IMR-90 (cell line): ENCODE data around the gene BCS1L.

ENCODE experiments used
- CEBPB ChIP-seq: IDR thresholded peaks from 2 replicates; pipeline ENCODE4 v1.6.1; 2012; ENCODE audit warnings: low read depth, low read length, improper control_type of control experiment
- FOS ChIP-seq: fragments of 150-350 bp; IDR thresholded peaks from 2 replicates; pipeline ENCODE4 v1.6.1; 2016; ENCODE audit warnings: low read depth, low read length
- MAFK ChIP-seq: IDR thresholded peaks from 2 replicates; pipeline ENCODE4 v1.6.1; 2012; ENCODE audit warnings: low read depth, low read length, improper control_type of control experiment
- MAZ ChIP-seq: IDR thresholded peaks from 2 replicates; pipeline ENCODE4 v1.6.1; 2012; ENCODE audit warnings: low read depth, mild to moderate bottlenecking, low read length, improper control_type of control experiment, moderate library complexity, borderline replicate concordance
- NFE2L2 ChIP-seq: fragments of 150-350 bp; IDR thresholded peaks from 2 replicates; pipeline ENCODE4 v1.6.1; 2016; ENCODE audit warnings: low read depth, mild to moderate bottlenecking, low read length
- POLR2A ChIP-seq: IDR thresholded peaks from 2 replicates; pipeline ENCODE4 v1.6.1; 2012; ENCODE audit warnings: mild to moderate bottlenecking, low read depth, low read length
- RCOR1 ChIP-seq: IDR thresholded peaks from 2 replicates; pipeline ENCODE4 v1.6.1; 2012; ENCODE audit warnings: mild to moderate bottlenecking, low read length, improper control_type of control experiment; ENCODE audit not compliant: insufficient replicate concordance
- RFX5 ChIP-seq: IDR thresholded peaks from 2 replicates; pipeline ENCODE4 v1.8.0; 2012; ENCODE audit warnings: low read depth, mild to moderate bottlenecking, low read length, moderate library complexity
- SMC3 ChIP-seq: fragments of 150-350 bp; IDR thresholded peaks from 2 replicates; pipeline ENCODE4 v1.6.1; 2016; ENCODE audit warnings: low read depth, mild to moderate bottlenecking, antibody characterized with exemption, low read length, moderate library complexity
- TF ChIP-seq, protein P1 (sequence below): conservative IDR thresholded peaks from 2 replicates; pipeline ENCODE4 v1.5.1; 2012; ENCODE audit warnings: mild to moderate bottlenecking, low read depth, low read length, improper control_type of control experiment
- TF ChIP-seq, protein P2 (sequence below): fragments of 150-350 bp; IDR thresholded peaks from 2 replicates; pipeline ENCODE4 v1.6.1; 2017; ENCODE audit warnings: mild to moderate bottlenecking, antibody characterized with exemption, low read length, low read depth

DNA sequence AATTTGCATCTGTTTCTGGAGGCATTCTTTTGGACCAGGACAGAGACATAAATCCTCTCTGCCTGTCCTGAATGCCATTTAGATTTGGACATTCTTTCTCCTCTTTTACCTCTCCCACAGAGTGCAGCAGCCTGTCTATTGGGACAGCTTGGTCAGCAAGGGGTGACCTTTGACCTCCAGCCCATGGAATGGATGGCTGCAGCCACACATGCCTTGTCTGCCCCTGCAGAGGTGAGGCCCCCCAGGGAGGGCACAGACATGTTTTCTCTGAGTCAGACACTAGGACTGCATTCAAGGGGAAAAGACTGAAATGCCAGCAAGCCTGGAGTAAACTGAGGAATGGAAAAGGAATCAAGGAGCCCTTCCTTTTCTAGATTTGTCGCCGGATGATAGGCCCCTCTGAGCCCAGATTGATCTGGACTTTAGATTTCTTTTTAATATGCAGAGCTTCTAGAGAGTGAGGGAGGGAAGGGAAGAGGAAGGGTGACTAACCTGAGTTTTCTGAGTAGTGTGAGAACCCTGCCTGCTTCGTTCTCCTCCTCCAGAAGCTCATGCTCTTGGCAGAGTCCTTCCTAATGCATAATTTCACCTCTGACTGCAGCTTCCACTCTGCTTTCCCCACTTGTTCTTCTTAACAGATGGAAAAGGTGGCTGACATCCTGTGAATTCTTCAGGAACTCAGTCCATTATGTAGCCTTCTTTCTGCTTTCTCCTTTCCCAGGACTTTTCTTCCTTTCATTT lies 35.1 kb downstream of the BCS1L start:
- TF ChIP-seq MAZ = no peak
- TF ChIP-seq MAFK = no peak
- no peak for TF ChIP-seq RFX5
- no peak for TF ChIP-seq SMC3
- TF ChIP-seq POLR2A = no peak
- no peak for TF ChIP-seq CEBPB
- TF ChIP-seq, protein P1, sequence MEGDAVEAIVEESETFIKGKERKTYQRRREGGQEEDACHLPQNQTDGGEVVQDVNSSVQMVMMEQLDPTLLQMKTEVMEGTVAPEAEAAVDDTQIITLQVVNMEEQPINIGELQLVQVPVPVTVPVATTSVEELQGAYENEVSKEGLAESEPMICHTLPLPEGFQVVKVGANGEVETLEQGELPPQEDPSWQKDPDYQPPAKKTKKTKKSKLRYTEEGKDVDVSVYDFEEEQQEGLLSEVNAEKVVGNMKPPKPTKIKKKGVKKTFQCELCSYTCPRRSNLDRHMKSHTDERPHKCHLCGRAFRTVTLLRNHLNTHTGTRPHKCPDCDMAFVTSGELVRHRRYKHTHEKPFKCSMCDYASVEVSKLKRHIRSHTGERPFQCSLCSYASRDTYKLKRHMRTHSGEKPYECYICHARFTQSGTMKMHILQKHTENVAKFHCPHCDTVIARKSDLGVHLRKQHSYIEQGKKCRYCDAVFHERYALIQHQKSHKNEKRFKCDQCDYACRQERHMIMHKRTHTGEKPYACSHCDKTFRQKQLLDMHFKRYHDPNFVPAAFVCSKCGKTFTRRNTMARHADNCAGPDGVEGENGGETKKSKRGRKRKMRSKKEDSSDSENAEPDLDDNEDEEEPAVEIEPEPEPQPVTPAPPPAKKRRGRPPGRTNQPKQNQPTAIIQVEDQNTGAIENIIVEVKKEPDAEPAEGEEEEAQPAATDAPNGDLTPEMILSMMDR = no peak
- TF ChIP-seq, protein P2, sequence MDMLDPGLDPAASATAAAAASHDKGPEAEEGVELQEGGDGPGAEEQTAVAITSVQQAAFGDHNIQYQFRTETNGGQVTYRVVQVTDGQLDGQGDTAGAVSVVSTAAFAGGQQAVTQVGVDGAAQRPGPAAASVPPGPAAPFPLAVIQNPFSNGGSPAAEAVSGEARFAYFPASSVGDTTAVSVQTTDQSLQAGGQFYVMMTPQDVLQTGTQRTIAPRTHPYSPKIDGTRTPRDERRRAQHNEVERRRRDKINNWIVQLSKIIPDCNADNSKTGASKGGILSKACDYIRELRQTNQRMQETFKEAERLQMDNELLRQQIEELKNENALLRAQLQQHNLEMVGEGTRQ = no peak
- TF ChIP-seq NFE2L2 = no peak
- TF ChIP-seq FOS = no peak
- TF ChIP-seq RCOR1 = no peak
